DOHH2 (cell line): Measurements from ENCODE around the gene VTI1A.

Experiments
- H3F3A ChIP-seq: fragments of 200-600 bp; sonication (generic), shearing (Covaris generic); 2 replicates; pipeline ENCODE4 v1.6.0; 2016; ENCODE audit warnings: antibody characterized with exemption, mild to moderate bottlenecking; ENCODE audit not compliant: control insufficient read depth, insufficient read depth
- H3K27ac ChIP-seq: fragments of 200-600 bp; sonication (generic); 2 replicates; pipeline ENCODE4 v1.5.1; 2014; ENCODE audit warnings: low read depth, mild to moderate bottlenecking, low read length, moderate library complexity
- H3K27me3 ChIP-seq: fragments of 200-600 bp; sonication (generic); 2 replicates; pipeline ENCODE4 v1.6.1; 2014; ENCODE audit warnings: mild to moderate bottlenecking, low read length, mixed read lengths; ENCODE audit not compliant: control insufficient read depth
- H3K36me3 ChIP-seq: fragments of 200-600 bp; sonication (generic); 2 replicates; pipeline ENCODE4 v1.6.1; 2014; ENCODE audit warnings: mild to moderate bottlenecking, low read length, moderate library complexity, mixed read lengths; ENCODE audit not compliant: control insufficient read depth
- H3K4me1 ChIP-seq: fragments of 200-600 bp; sonication (generic); 2 replicates; pipeline ENCODE4 v1.6.1; 2014; ENCODE audit warnings: mild to moderate bottlenecking, low read length, mixed read lengths; ENCODE audit not compliant: control insufficient read depth
- H3K4me2 ChIP-seq: fragments of 200-600 bp; sonication (generic); 2 replicates; pipeline ENCODE4 v1.6.0; 2014; ENCODE audit warnings: mild to moderate bottlenecking, low read length, moderate library complexity
- H3K4me3 ChIP-seq: fragments of 200-600 bp; sonication (generic); 2 replicates; pipeline ENCODE4 v1.5.1; 2014; ENCODE audit warnings: mild to moderate bottlenecking, low read length, mixed read lengths
- H3K79me2 ChIP-seq: fragments of 200-600 bp; sonication (generic); 2 replicates; pipeline ENCODE4 v1.6.1; 2014; ENCODE audit warnings: mild to moderate bottlenecking, low read length, mixed read lengths; ENCODE audit not compliant: control insufficient read depth
- H3K9me2 ChIP-seq: fragments of 200-600 bp; sonication (generic); replicated peaks from 2 replicates; pipeline ENCODE4 v1.6.1; 2014; ENCODE audit warnings: mild to moderate bottlenecking, low read length, mixed read lengths; ENCODE audit not compliant: control insufficient read depth
- H3K9me3 ChIP-seq: fragments of 200-600 bp; sonication (generic); 2 replicates; pipeline ENCODE4 v1.6.1; 2014; ENCODE audit warnings: antibody characterized with exemption, low read length, mixed read lengths; ENCODE audit not compliant: control insufficient read depth, insufficient read depth
- H4K20me1 ChIP-seq: fragments of 200-600 bp; sonication (generic); 2 replicates; pipeline ENCODE4 v1.6.0; 2014; ENCODE audit warnings: low read depth, mild to moderate bottlenecking, antibody characterized with exemption, low read length, moderate library complexity; ENCODE audit not compliant: control insufficient read depth, insufficient read depth
- EZH2phosphoT487 ChIP-seq: fragments of 200-600 bp; sonication (generic); IDR thresholded peaks from 2 replicates; pipeline ENCODE4 v1.6.1; 2017; ENCODE audit warnings: borderline replicate concordance, mild to moderate bottlenecking, antibody characterized with exemption, low read length, moderate library complexity, mixed read lengths
- TF ChIP-seq, protein P1 (sequence below): fragments of 200-600 bp; sonication (generic); IDR thresholded peaks from one replicate; pipeline ENCODE4 v1.5.1; 2014; ENCODE audit warnings: antibody characterized with exemption, mild to moderate bottlenecking, low read depth, low read length; ENCODE audit not compliant: poor library complexity, severe bottlenecking

The VTI1A gene

DNA sequence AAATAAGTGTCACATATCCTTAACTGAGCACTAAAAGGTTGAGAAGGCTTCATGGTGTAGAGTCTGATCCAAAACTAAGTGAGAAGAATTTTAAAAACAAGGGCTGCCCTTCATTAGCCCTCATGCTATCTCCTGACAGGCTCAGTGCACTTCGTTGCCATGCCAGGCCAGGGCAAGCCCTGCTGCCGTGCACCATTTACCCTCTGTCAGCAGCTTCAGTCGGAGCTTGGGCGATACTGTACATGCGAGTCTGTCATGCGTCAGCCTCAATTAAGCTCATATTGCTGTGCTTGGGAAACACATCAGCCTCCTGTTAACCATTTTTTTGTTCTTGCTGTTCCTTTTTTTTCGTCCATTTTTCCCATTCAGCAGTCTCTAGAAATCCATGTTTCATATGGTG is 166.6 kb downstream of the VTI1A start:
- Histone ChIP-seq H4K20me1 (no peaks in the 10 kb centered on the region), H3K4me3 (no peak overlapping the region), H3K4me2 (no peak overlapping the region), H3K27me3 (no peaks in the 10 kb centered on the region), H3K9me3 (no peaks in the 10 kb centered on the region), H3K9me2 (no peaks in the 10 kb centered on the region), H3K27ac (no peak overlapping the region), H3F3A (no peaks in the 10 kb centered on the region), H3K79me2 (no peaks in the 10 kb centered on the region), H3K36me3 (no peaks in the 10 kb centered on the region), H3K4me1 (no peaks in the 10 kb centered on the region)
- TF ChIP-seq EZH2phosphoT487 = no peak
- TF ChIP-seq, protein P1, sequence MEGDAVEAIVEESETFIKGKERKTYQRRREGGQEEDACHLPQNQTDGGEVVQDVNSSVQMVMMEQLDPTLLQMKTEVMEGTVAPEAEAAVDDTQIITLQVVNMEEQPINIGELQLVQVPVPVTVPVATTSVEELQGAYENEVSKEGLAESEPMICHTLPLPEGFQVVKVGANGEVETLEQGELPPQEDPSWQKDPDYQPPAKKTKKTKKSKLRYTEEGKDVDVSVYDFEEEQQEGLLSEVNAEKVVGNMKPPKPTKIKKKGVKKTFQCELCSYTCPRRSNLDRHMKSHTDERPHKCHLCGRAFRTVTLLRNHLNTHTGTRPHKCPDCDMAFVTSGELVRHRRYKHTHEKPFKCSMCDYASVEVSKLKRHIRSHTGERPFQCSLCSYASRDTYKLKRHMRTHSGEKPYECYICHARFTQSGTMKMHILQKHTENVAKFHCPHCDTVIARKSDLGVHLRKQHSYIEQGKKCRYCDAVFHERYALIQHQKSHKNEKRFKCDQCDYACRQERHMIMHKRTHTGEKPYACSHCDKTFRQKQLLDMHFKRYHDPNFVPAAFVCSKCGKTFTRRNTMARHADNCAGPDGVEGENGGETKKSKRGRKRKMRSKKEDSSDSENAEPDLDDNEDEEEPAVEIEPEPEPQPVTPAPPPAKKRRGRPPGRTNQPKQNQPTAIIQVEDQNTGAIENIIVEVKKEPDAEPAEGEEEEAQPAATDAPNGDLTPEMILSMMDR = no peak

DNA sequence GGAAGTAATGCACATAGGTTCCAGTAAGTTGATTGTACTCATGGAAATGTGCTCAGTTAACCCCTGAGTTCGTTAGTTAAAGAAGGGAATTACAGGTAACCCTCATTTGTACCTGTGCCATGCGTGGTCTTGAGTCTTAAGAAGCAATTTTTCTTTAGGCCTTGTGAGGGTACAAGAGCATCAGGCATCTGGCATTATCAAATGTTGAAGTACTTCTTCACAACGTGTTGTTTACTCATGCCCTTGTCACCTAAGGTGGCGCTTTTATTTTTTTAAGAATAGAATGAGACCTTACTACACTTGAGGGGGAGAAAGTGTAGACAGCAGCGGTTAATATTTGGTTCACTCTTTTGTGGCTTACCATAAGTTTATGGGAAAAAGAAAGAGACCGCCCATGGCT is 167.1 kb downstream of the VTI1A start:
- Histone ChIP-seq H3K9me2 (no peaks in the 10 kb centered on the region), H3K9me3 (no peaks in the 10 kb centered on the region), H4K20me1 (no peaks in the 10 kb centered on the region), H3K4me3 (no peak overlapping the region), H3K27ac (no peak overlapping the region), H3K36me3 (no peaks in the 10 kb centered on the region), H3K79me2 (no peaks in the 10 kb centered on the region), H3F3A (no peaks in the 10 kb centered on the region), H3K4me2 (no peak overlapping the region), H3K4me1 (no peaks in the 10 kb centered on the region), H3K27me3 (no peaks in the 10 kb centered on the region)
- TF ChIP-seq EZH2phosphoT487 = no peak
- TF ChIP-seq, protein P1 = no peak

DNA sequence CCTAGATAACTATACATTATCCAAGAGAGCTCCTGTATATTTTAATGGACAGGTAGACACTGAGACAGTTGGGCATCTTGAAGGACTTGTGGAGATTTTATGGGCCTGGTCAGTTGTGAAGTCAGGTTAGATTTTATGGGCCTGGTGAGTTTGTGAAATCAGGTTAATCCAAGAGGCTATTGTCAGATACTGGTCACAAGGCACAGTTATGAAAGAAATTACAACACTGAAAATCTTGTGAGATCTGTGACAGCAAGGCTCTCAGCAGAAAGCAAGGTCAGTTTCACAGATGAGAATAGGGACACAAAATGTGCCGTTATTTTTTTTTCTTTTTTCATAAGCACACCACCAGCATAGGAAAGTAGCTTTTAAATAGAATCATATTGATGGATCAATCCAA is 167.6 kb downstream of the VTI1A start:
- TF ChIP-seq, protein P1 = no peak
- no peak for TF ChIP-seq EZH2phosphoT487

DNA sequence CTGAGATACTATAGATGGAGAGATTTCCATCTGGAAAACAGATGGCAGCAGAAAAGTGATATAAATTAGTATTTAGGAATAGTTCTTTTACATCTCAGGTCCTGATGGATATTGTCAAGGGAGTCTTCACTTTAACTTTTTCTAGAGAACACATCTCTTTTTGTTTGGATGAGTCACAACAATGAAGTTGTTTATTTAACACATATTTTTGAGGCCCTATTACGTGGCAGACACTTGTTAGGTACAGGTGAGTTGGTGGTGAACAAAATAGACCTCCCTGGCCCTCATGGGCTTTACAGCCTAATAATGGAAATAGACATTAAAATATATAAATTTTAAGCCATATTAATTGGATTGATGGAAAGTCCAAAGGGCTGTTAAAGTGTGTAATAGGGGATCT is 168.3 kb downstream of the VTI1A start:
- H3K4me2 ChIP-seq = no peak overlapping the region
- H3K27ac ChIP-seq = no peak overlapping the region
- no peaks in the 10 kb centered on the region for H3K36me3 ChIP-seq
- no peaks in the 10 kb centered on the region for H3K4me1 ChIP-seq
- H4K20me1 ChIP-seq = no peaks in the 10 kb centered on the region
- no peaks in the 10 kb centered on the region for H3K79me2 ChIP-seq
- H3K4me3 ChIP-seq = no peak overlapping the region
- no peaks in the 10 kb centered on the region for H3F3A ChIP-seq
- no peaks in the 10 kb centered on the region for H3K9me3 ChIP-seq
- H3K9me2 ChIP-seq = no peaks in the 10 kb centered on the region
- no peaks in the 10 kb centered on the region for H3K27me3 ChIP-seq
- TF ChIP-seq EZH2phosphoT487 = no peak
- TF ChIP-seq, protein P1 = no peak

More for the DNA sequence above, 167.6 kb downstream of the VTI1A start:
- no peaks in the 10 kb centered on the region for H3K27me3 ChIP-seq
- H3F3A ChIP-seq = no peaks in the 10 kb centered on the region
- H3K27ac ChIP-seq = no peak overlapping the region
- H4K20me1 ChIP-seq = no peaks in the 10 kb centered on the region
- H3K9me3 ChIP-seq = no peaks in the 10 kb centered on the region
- no peaks in the 10 kb centered on the region for H3K79me2 ChIP-seq
- H3K9me2 ChIP-seq = no peaks in the 10 kb centered on the region
- H3K4me2 ChIP-seq = no peak overlapping the region
- H3K4me1 ChIP-seq = no peaks in the 10 kb centered on the region
- no peaks in the 10 kb centered on the region for H3K36me3 ChIP-seq
- no peak overlapping the region for H3K4me3 ChIP-seq
